ENCODE results near the gene KANSL1. TPM values are rescaled to one million over a fixed set of nuclear protein-coding genes. Genes with fewer than 3 reads are reported as not detected.

Gene KANSL1
- total RNA-seq, 1 experiment from 2014 or later: 67.1 TPM

DNA sequence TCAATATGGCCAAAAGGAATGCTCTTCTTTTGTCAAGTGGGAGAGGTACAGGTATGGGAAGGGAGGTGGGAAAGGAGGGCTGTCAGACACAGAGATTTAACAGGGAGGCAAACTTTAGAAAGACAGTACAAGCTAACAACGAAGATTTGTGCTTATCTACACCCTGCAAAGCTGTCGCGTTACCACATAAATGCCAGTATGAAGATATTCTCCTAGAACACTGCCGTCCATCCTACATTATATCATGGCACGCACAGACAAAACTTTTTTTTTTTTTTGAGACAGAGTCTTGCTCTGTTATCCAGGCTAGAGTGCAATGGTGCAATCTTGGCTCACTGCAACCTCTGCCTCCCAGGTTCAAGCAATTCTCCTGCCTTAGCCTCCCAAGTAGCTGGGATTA, 143.6 kb downstream of the KANSL1 start:
- BruUV-seq (replicated peaks): no TSS peak
- no peak for DNase-seq (ENCODE audit: unreplicated experiment)
- H3K27ac Mint-ChIP-seq (ENCODE audit: low read depth, unreplicated experiment): no peak overlapping the region
- H3K9me3 Mint-ChIP-seq (ENCODE audit: unreplicated experiment): no peaks in the 10 kb centered on the region
- peaks cover 14% of the 10 kb centered on the region for H3K4me1 Mint-ChIP-seq (ENCODE audit: insufficient read depth, unreplicated experiment)
- intact Hi-C loops (cut with micrococcal nuclease): no loop called here
- CTCF ChIA-PET: interaction anchor here (0.8 kb wide), 1 partner anchor 137 kb away, joined by 3 read pairs; no protein-coding TSS in a partner anchor
- H3K27me3 Mint-ChIP-seq (ENCODE audit: insufficient read depth, unreplicated experiment): no peaks in the 10 kb centered on the region
- POLR2A ChIA-PET: interaction anchor here (2.6 kb wide), 1 partner anchor 14 kb away, joined by 7 read pairs; no protein-coding TSS in a partner anchor
- TF ChIP-seq, protein P1, sequence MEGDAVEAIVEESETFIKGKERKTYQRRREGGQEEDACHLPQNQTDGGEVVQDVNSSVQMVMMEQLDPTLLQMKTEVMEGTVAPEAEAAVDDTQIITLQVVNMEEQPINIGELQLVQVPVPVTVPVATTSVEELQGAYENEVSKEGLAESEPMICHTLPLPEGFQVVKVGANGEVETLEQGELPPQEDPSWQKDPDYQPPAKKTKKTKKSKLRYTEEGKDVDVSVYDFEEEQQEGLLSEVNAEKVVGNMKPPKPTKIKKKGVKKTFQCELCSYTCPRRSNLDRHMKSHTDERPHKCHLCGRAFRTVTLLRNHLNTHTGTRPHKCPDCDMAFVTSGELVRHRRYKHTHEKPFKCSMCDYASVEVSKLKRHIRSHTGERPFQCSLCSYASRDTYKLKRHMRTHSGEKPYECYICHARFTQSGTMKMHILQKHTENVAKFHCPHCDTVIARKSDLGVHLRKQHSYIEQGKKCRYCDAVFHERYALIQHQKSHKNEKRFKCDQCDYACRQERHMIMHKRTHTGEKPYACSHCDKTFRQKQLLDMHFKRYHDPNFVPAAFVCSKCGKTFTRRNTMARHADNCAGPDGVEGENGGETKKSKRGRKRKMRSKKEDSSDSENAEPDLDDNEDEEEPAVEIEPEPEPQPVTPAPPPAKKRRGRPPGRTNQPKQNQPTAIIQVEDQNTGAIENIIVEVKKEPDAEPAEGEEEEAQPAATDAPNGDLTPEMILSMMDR (IDR thresholded peaks at IDR 0.05; ENCODE audit: unreplicated experiment): no peak
- H3K4me3 Mint-ChIP-seq (ENCODE audit: unreplicated experiment): no peak overlapping the region
- H3K36me3 Mint-ChIP-seq (ENCODE audit: insufficient read depth, unreplicated experiment): peaks cover 90% of the 10 kb centered on the region

DNA sequence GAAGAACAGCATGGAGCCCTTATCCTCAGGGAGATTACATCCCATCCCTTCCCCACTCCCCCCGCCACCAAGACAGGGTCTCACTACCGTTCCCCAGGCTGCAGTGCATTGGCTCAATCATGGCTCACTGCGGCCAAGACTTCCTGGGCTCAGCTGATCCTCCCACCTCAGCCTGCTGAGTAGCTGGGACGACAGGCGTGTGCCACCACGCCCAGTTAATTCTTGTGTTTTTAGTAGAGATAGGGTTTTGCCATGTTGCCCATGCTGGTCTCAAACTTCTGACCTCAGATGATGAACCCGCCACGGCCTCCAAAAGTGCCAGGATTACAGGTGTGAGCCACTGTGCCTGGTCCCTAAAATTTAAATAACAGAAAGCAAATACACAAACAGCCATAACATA, 145.4 kb downstream of the KANSL1 start:
- no peaks in the 10 kb centered on the region for H3K27me3 Mint-ChIP-seq (ENCODE audit: insufficient read depth, unreplicated experiment)
- intact Hi-C loops (cut with micrococcal nuclease): no loop called here
- H3K27ac Mint-ChIP-seq (ENCODE audit: low read depth, unreplicated experiment): no peak overlapping the region
- no peak overlapping the region for H3K4me3 Mint-ChIP-seq (ENCODE audit: unreplicated experiment)
- DNase-seq (ENCODE audit: unreplicated experiment): no peak
- ChIA-PET POLR2A (interaction anchor here (1.9 kb wide), 1 partner anchor 9 kb away, joined by 6 read pairs; no protein-coding TSS in a partner anchor), CTCF (interaction anchor here (0.7 to 1.2 kb wide), 3 partner anchors 31 to 1841 kb away, joined by 3 read pairs; no protein-coding TSS in a partner anchor)
- H3K36me3 Mint-ChIP-seq (ENCODE audit: insufficient read depth, unreplicated experiment): peaks cover 96% of the 10 kb centered on the region
- no TSS peak for BruUV-seq (replicated peaks)
- H3K4me1 Mint-ChIP-seq (ENCODE audit: insufficient read depth, unreplicated experiment): peaks cover 27% of the 10 kb centered on the region
- no peaks in the 10 kb centered on the region for H3K9me3 Mint-ChIP-seq (ENCODE audit: unreplicated experiment)
- TF ChIP-seq, protein P1 (IDR thresholded peaks at IDR 0.05; ENCODE audit: unreplicated experiment): no peak

DNA sequence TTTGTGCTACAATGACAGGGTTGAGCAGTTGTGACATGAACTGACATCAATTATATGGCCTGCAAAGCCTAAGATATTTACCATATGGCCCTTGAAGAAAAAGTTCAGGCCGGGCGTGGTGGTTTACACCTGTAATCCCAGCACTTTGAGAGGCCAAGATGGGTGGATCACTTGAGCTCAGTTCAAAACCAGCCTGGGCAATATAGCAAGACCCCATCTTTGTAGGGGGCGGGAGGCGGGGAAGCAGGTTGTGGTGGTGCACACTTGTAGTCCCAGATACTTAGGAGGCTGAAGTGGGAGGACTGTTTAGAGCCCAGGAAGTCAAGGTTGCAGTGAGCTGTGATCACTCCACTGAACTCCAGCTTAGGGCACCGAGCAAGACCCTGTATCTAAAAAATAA, 145.8 kb downstream of the KANSL1 start:
- POLR2A ChIA-PET: interaction anchor here (1.9 kb wide), 1 partner anchor 9 kb away, joined by 6 read pairs; no protein-coding TSS in a partner anchor
- DNase-seq (ENCODE audit: unreplicated experiment): no peak
- Mint-ChIP-seq H3K9me3 (ENCODE audit: unreplicated experiment) (no peaks in the 10 kb centered on the region), H3K27ac (ENCODE audit: low read depth, unreplicated experiment) (no peak overlapping the region), H3K4me1 (ENCODE audit: insufficient read depth, unreplicated experiment) (peaks cover 27% of the 10 kb centered on the region), H3K27me3 (ENCODE audit: insufficient read depth, unreplicated experiment) (no peaks in the 10 kb centered on the region), H3K4me3 (ENCODE audit: unreplicated experiment) (no peak overlapping the region), H3K36me3 (ENCODE audit: insufficient read depth, unreplicated experiment) (peaks cover 100% of the 10 kb centered on the region)
- TF ChIP-seq, protein P1 (IDR thresholded peaks at IDR 0.05; ENCODE audit: unreplicated experiment): no peak
- intact Hi-C loops (cut with micrococcal nuclease): no loop called here
- BruUV-seq (replicated peaks): no TSS peak
- CTCF ChIA-PET: interaction anchor here (1.2 kb wide), 1 partner anchor 45 kb away, joined by 3 read pairs; no protein-coding TSS in a partner anchor

DNA sequence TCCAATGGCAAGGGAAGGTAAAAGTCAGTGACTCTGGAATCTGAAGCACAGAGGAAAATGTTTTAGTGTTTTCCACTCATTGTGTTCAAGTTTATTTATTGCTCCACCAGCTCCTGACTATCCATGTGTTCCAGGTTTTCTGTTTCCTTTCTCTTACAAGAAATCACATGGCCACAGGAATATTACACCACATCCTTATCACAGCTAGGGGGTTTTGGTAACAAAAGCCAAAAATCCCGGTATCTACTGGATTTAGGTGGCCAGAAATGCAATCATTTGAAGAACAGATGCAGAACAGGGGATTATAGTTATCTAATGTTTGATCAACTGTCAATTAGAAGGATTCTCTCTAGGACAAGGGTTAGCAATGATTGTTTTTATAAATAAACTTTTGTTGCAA, 146.3 kb downstream of the KANSL1 start:
- TF ChIP-seq, protein P1 (IDR thresholded peaks at IDR 0.05; ENCODE audit: unreplicated experiment): no peak
- POLR2A ChIA-PET: interaction anchor here (1.9 to 5.3 kb wide), 2 partner anchors 10 to 146 kb away, joined by 6 to 30 read pairs; partner anchors contain the start of gene KANSL1
- Mint-ChIP-seq H3K36me3 (ENCODE audit: insufficient read depth, unreplicated experiment) (peaks cover 96% of the 10 kb centered on the region), H3K27me3 (ENCODE audit: insufficient read depth, unreplicated experiment) (no peaks in the 10 kb centered on the region), H3K27ac (ENCODE audit: low read depth, unreplicated experiment) (no peak overlapping the region), H3K9me3 (ENCODE audit: unreplicated experiment) (no peaks in the 10 kb centered on the region), H3K4me1 (ENCODE audit: insufficient read depth, unreplicated experiment) (peaks cover 25% of the 10 kb centered on the region), H3K4me3 (ENCODE audit: unreplicated experiment) (no peak overlapping the region)
- no peak for DNase-seq (ENCODE audit: unreplicated experiment)
- intact Hi-C loops (cut with micrococcal nuclease): no loop called here
- no TSS peak for BruUV-seq (replicated peaks)
- CTCF ChIA-PET: interaction anchor here (0.7 to 1.2 kb wide), 3 partner anchors 44 to 240 kb away, joined by 3 read pairs; no protein-coding TSS in a partner anchor
